GM18870 (cell line): Measurements from ENCODE around the gene NCOA5.

Source experiments
- ATAC-seq: cut with Tn5 transposase; IDR thresholded peaks from one replicate; pipeline ENCODE4 v1.9.1; 2021; ENCODE audit warnings: moderate library complexity; ENCODE audit not compliant: unreplicated experiment

Gene NCOA5

DNA sequence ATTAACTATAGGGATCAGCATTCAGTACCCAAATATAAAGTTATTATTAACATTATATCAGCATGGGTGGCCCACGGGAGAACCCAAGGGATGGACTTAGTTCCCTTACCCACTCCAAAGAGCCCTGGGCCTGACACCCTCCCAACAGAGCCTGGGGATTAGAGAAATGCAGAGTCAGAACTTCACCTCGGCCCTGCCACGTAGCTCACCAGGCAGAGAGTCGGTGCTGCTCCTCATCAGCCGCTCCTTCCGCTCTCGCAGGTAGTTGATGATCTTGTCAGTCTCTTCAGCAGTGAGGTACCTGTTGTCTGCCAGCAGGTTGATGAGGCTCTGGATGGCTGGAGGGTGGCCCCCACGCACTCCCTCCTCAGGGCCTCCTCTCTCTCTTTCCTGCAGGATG lies 26.6 kb downstream of the NCOA5 start:
- no peak for ATAC-seq

DNA sequence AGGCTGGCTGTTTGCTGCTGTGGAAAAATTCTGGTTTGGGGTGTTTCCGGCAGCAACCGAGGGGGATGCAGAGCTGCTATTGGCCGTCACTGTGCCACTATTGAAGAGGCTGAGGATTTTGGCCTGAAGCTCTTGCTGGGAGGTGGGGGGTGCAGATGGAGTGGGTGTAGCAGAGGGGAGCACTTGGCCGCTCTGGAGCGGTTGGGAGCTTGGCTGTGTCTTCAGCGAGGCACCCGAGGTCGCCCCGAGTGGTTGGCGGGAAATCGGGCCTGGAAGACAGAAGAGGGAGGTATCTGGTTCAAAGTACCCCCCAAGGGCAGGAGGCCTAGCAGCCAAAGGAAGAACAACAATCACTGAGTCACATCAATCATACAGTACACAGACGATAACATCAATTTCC lies 27.1 kb downstream of the NCOA5 start:
- ATAC-seq = no peak

DNA sequence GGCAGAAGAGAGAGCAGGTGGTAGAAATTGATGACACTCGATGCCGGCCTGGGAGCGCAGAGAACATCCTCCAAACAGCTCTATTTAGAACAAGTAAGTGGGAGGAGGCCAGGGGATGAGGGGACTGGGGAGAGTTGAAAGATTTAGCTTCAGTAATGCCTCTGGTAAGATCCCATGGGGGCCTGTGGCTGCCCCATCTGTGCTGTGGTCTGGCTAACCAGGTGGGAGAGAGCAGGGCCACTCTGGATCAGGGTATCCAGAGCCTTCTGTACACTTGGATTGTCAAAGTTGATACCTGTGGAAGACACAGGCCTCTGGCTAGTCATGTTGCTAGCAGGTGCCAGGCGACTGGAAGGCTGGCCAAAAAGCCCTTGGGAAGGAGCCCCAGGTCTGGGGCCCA lies 27.6 kb downstream of the NCOA5 start:
- no peak for ATAC-seq

DNA sequence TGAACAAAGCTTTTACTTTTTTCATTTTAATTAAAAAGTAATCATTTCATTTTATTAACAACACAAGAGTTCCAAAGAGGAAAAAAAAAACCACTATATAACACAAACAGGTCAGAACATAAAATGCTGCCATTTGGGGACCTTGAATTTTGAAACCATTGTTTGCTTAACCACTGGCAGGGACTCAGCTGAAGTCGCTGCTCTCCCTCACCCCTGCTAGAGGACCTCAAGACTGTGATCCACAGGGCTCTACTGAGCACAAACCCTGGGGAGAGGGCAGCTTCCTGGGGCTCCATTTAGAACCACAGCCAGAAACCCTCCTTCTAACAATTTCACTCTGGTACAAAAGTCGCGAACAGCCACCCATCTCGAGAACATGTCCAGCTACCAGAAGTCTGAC lies 28.8 kb downstream of the NCOA5 start:
- no peak for ATAC-seq

DNA sequence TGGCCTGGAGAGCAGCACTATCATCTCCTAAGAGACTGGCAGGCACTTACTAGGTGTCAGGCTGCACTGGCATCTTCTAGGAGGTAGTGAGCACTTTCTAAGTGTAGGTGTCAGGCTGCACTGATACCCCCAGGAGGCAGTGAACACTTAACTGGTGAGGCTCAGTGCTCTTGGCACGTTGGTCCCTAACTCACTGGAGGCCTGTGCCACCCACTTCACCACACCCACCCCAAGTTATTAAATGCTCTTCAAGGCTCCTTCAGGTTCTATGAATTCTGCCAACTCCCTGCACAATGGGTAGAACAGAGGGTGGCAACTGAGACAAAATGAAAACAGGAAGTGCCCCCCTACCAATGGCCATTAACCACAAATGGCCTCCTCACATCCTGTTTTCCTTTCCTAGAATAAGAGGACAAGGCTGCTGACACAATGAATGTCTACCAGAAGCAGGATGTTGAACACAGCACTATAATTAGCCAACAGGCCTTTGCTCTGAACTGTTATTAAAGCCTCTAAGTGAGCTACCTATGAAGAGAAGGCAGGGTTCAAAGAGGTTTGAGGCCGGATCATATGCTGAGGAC lies 29.4 kb downstream of the NCOA5 start:
- ATAC-seq = no peak

DNA sequence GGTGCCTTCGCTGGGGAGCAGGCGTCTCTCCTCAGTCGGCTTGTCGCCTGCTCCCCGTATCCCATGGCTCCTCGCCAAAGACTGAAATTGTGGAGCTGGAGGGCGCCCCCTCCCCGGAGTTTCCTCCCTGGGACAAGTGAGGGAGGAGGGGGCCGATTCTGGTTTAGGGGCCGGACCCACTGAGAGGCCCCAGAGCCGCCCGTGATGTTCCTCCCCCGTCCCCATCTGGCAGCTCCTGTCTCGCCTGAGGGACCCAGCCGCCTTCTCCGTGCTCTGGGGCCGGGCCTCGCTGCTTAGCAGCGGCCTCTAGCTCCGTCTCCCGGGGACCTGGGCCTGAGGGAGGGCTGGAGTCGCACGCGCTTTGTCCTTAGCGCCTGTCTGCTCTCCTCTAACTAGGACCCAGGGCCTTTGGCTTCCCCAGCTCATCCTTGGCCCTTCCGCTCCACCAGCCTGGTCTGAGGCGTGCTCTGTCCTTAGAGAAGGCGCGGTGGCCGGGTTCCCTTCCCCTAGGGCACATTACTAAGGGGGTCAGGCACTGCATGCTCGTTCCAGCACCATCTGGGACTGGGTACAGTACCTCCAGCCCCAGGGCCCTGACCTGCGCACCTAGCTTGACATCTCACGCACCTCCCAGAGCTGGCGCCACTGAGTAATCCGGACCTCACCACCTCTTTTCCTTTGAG lies 31.0 kb downstream of the NCOA5 start:
- ATAC-seq = no peak

DNA sequence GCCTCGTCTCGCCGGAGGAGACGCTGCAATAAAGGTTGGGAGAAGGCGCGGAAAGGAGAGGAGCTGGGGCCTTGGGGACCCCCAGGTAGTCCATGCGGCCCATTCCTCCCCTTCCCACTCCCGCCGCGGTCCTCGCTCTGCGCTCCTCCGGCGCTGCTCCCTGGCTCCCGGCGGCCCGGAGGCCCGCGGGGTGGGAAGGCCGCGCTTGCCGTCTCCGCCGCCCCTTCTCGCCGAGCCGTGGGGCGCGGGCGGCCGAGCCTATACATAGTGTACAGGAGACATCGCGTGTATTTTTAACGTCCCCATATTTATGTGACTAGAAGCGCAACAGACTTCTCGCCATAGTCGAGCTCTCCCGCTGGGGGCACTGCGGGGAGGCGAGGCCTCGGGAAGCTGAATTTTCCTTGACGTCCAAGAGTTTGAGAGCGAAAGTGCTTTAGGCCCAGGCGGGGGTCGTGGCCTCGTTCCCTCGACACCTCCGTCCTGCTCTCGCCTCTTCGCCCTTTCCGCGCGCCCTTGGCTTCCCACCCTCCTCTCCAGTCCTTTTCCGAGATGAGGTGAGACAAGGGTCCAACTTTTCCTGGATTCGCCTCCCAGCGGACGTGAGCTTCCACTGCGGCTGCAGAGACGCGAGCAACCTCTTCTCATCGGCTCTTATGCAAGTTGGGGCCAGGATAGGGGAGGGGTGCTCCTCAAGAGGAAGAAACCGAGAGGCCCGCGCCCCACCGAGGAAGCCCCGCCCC lies 31.7 kb downstream of the NCOA5 start:
- no peak for ATAC-seq

DNA sequence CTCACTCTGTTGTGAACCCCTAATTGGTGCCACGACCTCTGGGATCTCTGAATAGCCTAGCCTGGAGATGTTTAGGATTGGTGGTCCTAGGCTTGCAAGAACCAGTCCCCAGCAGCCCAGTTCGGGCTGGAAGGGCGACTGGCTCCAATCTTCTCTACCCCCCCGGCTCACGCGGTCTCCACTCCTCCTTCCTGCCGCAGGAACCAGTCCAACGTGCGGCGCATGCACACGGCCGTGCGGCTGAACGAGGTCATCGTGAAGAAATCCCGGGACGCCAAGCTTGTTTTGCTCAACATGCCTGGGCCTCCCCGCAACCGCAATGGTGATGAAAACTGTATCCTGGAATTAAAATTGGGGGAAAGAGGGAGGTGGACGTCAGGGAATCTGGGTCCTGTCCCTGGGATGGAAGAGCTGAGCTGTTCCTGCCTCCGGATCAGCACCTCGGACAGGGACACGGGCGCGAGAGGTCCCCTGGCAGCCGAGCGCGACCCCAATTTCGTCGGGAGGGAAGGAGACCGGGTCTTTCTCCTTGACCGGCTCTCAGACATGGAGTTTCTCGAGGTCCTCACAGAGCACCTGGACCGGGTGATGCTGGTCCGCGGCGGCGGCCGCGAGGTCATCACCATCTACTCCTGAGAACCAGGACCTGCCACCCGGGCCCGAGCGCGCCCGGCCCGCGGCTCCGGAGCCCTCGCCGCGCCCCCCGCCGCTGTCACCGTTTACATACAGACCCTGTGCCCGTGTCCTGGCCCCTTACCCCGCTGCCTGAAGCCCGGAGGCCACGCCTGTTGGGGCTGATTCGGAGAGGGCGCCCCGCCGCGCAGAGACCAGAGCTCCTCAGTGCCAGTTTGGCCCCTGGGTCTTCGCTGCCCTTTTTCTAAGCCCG lies 32.5 kb downstream of the NCOA5 start:
- no peak for ATAC-seq

DNA sequence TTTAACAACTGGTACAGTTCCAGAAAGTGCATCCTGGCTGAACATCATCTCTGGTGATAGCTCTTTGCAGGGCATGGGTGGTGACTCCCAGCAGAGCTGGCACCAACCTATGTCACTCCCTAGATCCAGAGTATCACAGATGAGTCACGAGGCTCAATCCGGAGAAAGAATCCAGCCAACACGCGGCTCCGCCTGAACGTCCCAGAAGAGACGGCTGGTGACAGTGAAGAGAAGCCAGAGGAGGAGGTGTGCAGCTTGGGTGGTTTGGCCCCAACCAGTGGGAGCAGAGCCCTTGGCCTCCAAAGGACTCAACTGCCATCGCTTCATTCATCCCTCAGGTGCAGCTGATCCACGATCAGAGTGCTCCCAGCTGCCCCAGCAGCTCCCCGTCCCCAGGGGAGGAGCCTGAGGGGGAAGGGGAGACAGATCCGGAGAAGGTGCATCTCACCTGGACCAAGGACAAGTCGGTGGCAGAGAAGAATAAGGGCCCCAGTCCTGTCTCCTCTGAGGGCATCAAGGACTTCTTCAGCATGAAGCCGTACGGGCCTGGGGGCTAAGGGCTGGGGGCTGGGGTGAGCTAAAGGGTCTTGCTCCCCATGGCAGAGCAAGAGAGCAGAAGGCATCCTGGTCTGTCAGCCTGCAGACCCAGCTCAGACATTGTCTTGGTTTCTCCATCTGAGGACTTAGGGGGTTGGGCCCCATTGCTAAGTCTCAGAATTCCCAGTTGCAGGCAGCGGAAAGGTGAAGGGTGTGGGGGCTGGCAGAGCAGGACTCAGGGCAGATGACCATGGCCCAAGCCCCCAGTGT lies 33.5 kb downstream of the NCOA5 start:
- ATAC-seq = no peak

DNA sequence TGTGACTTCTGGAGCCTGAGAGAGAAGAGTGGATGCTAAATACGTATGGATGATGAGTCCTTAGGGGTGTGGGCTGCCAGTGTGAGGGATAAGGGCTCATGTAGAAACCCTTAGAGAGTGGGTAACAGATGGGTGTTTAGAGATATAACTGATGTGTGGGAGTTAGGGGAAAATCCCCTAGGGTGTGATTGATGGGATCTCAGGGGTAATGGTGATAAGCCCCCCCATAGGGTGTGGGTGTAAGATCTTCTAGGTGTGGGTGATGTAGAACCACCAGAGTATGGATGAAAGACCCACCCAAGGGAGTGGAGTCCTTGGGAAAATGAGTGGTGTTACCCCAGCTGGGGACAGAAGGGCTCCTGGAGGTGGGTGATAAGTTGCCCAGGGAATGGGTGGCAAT lies 34.5 kb downstream of the NCOA5 start:
- no peak for ATAC-seq

DNA sequence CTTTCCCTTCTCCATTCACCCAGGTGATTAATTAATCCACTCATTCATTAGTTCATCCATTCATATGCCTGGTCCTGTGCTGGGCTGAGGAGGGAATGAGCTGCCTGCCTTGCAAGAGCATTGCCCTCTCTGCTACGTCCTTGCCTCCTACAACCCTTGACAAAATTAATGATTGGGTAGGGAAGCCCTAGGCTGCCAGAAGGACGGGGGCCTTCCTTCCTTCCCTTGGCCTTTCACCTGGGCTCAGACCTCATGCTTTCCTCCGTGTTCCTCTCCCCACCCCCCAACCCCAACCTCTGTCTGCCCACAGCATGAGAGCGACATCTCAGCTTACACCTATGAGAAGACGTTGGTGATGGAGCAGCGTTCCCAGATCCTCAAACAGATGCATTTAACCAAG lies 35.2 kb downstream of the NCOA5 start:
- no peak for ATAC-seq

DNA sequence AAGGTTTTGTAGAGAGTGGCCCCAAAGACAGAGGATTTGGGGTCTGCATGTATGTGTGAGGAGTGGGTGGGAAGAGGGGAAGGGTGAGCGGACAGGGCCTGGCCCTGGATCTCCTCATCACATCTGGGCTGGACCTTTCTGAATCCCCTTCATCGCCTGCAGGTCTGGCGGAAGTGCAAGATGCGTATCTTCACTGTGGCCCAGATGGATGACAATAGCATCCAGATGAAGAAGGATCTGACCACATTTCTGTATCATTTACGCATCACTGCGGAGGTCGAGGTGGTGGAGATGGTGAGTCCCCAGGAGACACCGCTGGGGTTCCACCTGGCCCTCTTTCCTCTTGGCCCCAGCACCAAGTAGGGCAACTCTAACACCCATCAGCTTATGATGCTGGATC lies 36.3 kb downstream of the NCOA5 start:
- no peak for ATAC-seq

DNA sequence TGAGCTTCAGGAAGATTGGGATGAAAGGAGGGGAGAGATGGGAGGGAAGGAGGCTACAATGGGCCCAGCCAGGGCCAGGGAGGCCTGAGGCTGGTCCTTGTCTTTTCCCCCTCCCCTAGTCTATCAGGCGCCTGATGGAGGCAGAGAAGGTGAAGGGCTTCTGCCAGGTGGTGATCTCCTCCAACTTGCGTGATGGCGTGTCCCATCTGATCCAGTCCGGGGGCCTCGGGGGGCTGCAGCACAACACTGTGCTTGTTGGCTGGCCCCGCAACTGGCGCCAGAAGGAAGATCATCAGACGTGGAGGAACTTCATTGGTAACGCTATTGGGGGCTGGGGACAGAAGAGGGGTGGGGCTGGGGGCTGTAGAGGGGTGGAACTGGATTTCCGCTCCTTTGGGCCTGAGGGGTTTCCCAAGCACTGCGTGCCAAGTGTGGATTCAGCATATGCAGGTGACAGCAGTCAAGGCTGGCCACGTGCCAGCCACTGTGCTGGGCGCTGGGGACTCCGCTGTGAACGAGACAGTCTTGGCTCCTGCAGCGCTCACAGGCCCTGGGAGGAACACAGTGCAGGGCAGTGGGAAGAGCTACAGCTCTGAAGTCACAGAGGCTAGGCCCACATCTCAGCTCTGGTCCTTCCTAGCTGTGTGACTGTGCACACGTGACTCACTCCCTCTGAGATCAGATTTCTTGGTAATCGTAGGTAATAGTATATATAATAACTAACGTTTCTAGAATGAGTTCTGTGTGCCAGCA lies 38.0 kb downstream of the NCOA5 start:
- no peak for ATAC-seq

DNA sequence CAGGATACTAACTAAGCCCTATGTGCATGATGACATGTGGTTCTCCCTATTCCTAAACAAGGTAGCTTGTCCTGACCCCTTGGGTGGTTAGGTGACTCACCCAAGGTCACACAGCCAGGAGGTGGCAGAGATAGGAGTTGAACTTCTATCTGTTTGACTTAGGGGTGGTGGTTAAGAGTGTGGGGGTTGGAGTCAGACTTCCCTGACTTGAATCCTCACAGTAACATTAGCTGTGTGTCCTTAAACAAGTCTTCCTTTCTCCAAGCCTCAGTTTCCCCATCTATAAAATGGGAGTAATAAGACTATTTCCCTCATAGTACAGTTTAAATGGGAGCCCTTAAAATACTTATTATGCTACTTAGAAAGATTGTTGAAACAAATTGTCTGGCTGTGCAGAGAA lies 38.9 kb downstream of the NCOA5 start:
- ATAC-seq = no peak

DNA sequence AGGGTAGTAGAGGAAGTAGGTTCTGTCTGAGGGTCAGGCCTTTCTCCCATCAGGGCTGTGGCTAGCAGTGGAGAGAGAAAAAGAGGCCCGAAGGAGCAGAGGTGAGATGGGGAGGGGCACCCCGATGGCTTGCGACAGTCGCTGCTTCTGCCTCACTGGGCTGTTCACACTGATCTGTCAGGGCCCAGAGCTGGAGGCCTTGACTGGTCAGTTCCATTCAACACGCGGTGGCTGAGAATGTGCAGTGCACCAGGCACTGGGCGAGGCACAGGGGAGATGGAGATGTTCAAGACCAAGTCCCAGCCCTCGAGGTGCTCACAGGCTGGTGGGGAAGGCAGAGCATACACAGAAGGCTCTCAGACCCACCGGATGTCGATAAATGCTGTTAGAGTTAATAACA lies 39.3 kb downstream of the NCOA5 start:
- ATAC-seq = no peak

DNA sequence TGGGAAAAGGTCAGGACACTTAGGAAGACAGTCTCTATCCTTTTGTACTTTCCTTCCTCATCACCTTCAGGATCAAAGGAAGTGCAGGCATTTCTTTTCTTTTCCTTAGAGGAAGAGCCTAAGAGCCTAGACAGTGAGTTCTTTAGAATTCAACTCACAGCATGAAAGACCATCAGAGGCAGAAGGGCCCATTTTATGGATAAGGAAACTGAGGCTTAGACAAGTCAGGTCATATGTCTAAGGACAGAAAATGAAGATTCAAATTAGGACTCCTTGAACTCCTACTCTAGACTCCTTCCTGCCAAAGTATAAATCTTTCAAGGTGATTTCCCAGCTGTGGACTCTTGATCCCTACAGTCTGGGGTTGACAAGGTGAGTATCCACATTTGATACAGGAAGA lies 39.9 kb downstream of the NCOA5 start:
- no peak for ATAC-seq

DNA sequence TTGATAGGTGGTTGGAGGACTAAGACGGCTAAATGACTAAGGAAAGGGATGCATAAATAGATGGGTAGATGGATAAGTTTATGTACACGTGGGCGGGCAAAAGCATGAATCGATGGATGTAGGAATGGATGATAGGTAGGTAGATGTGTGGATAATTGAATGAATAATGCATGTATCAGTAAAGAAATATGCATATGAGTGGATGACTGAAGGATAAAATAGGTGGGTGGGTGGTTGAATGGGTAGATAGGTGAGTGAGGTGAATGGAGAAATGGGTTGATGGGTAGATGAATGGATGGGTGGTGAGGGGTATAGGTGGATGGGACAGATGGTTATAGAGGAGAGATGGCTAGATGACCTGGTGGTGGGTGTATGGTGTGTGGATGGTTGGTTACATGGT lies 40.6 kb downstream of the NCOA5 start:
- no peak for ATAC-seq

DNA sequence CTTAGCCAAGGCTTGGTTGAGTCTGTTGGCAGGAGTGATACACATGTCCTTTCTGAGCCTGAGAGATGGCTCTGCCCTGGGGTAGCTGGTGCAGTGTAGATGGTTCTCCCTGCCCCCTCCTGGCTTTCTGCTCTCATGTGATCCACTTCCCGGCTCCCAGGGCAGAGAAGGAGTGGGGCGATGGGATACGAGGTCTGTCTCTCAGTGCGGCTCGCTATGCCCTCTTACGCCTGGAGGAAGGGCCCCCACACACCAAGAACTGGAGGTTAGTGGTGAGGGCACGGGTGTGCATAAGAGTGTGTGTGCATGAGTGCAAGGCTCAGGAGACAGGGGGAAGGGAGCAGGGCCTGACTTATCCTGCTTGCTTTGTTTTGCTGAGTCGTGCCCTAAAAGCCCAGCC lies 41.9 kb downstream of the NCOA5 start:
- ATAC-seq = no peak

DNA sequence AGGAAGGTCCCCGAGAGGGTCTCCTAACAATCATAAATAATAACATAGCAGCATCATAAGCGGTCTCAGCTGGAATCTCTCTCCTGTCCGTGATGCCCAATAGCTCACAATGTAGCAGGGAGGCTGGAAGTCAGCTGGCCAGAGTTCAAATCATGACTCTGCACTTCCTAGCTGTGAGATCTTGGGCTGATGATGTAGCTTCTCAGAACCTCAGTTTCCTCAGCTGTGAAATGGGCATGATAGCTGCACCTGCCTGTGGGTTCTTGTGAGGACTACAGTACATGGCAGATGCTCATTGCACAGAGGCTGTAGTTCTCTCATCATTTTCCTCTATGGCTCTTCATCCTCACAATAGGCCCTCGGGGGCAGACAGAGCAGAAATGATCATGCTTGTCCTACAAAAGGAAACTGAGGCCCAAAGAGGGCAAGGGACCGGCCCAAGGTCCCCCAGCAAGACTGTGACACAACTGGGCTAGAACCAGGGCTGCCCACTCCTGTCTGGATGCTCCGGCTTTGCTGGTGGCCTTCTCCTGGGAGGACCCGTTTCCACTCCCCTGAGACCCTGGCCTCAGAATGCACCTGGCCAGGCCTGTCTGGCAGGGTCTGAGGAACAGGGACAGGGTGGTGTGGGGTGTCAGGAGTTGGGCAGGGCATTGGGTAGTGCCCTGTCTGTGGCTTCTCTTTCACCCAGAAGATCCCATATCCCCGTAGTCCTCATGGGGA lies 43.0 kb downstream of the NCOA5 start:
- no peak for ATAC-seq
